Dedifferentiated amniotic fluid mesenchymal stem cell (primary cell): ENCODE results near the gene SORBS1.
A peak's percentile ranks its signal among the peaks of the same experiment; 100 is the strongest.

Source experiments
- DNase-seq: peaks from one replicate; pipeline ENCODE4 v3.0.0-alpha.2; 2016; ENCODE audit errors: extremely low spot score

Gene SORBS1

DNA sequence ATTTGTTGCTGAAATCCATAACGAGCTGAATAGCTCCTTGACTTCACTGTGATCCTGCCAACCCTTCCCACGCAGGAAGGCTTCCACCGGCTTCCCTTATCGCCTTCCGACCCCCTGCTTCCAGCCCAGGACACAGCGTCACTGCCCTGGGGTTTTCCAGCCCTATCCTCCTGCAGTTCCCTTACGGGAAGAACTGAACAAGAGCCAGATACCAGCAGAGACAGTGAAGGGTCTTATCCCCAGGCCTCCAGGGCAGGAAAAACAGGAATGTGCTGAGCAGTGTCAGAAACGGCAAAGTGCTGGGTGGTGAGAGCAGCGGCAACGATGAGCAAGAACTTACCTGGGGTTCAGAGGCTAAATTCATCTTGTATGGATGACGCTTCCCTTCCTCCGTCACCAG is 292.7 kb downstream of the SORBS1 start:
- DNase-seq, result no peak

DNA sequence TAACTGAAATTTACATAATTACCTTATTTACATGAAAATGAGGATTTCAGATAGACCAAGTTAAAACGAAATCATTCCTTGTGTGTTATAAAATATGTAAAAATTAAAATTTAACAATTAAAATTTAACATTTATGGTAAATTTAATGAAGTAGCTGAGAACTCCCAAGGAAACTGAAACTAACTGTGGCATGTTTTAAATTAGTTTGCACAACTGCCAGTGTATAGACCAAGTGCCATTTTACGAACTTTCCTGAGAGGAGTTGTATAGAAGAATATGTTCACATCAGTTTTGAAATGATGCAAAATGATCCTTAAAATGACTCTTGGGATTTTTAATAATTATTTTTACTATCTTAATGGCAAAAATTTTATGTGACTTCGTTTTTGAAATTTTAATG is 293.9 kb downstream of the SORBS1 start:
- no peak for DNase-seq

DNA sequence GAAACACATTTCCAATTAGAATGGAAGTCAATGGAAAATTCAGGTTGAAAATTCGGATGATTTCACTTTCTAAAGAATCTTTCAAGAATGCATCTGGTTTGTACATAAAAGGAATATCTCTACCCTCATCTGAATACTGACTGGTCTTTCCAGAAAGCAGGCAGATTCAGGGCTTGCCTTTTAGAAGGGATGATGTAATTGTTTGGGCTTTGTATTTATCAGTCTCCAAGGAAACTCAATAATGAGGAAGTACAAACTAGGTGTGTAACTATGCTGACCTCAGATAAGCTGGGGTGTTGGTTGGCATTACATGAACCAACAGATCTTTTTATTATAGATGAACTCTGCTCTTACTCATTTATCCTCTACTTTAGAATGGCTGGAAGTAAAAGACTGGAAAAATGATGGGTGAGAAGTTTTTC is 294.5 kb downstream of the SORBS1 start:
- DNase-seq, result peak; percentile 86

DNA sequence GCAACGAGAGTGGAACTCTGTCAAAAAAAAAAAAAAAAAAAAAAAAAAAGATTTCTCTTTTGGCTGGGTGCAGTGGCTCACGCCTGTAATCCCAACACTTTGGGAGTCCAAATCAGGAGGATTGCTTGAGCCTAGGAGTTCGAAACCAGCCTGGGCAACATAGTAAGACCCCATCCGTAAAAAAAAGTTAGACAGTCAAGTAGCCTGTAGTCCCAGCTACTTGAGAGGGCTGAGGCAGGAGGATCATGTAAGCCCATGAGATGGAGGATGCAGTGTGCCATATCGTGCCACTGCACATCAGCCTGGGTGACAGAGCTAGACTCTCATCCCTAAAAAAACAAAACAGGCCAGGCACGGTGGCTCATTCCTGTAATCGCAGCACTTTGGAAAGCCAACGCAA is 295.6 kb downstream of the SORBS1 start:
- DNase-seq, result no peak

DNA sequence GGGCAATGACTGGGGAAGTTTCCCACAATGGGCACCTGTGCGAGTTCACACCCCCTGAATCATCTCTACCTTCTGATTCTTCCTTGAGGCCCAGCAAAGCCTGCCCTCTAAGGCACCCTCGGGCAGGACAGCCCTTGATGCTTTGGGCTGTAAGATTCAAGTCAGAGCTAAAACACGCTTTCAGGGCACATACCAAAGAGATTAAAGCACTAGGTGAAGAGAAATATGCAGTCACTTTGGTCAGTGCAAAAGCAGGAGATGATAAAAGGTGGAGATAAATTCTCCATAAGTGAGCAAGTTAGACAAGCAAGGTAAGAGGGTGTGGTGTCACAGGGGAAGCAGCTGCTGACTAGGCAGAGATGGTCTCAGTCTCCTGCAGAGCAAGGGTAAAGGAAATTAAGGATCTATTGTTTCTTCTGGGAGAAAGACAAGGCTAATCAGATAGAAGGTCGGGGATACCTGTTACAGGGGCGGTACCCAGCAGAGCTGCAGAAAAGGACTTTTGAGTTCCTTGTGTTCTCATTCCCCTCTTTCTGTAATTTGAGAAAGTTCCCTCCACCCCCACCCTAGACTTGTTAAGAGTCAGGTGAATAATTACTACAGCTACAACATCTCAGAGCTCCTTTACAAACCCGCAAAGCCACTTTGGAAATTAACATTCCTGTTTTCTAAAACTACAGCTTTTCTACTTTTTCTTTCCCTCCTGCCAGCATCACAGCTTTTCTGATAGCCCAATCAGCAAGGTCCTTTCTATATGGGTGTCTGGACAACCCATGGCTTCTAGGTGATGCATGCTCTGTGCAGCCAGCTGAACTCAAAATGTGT is 296.7 kb downstream of the SORBS1 start:
- DNase-seq, result no peak

DNA sequence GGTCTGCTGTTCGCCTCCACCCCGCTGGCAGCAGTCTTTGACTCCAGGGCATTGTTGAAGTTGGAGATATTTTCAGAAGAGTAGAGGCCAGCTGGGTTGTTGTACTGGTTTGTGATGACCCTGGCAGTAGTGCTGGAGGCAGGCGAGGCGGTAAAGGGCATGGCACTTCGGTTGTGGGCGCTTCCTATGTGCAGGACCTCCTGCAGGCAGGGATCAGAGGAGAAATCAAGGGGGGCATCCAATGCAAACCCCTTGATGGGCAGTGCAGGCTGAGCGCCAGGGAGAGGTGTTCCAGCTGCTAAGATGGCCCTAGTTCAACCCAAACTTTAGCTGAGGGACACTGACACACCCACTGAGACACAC is 297.3 kb downstream of the SORBS1 start:
- DNase-seq, result no peak

DNA sequence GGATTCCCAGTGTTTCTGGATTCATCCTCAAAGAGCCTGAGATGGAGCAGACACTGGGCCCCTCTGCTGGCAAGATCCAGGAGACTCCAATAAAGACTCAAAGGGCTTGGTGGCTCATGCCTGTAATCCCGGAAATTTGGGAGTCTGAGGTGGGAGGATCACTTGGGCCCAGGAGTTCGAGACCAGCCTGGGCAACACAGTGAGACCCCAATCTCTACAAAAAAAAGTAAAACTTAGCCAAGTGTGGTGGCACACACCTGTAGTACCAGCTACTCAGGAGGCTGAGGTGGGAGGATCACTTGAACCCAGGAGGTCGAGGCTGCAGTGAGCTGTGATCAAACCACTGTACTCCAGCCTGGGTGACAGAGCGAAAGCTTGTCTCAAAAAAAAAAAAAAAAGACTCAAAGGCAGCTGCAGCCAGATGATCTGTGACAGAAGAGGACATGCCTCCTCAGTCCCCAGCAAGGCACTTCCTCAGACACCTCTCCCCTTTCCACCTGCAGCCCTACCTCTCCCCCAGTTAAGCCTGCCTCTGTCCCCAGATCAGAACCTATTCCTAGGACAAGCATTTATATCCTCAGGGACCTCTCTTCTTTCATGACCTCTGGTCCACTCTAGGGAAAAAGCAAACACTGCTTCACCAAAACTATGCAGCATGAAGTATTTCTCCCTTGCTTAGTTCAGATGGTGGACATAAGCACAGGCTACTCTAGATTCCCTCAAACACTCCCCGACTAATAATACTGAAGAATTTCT is 298.2 kb downstream of the SORBS1 start:
- no peak for DNase-seq

DNA sequence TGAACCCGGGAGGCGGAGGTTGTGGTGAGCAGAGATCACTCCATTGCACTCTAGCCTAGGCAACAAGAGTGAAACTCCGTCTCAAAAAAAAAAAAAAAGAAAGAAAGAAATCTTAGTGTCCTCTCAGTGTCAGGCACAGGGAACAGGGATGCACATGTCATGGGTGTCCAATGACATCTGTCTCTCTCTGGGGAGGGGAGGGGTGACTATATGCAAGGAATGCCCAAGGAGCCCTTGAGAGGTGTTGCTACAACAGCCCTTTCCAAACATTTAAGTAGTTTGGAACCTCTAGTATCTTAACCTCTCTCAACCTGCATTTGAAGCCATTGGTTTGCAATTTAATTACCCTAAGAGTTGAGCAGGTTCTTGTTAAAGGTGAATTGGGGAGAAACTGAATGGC is 299.2 kb downstream of the SORBS1 start:
- no peak for DNase-seq
